Skeletal muscle tissue (tissue), 4 donors: ENCODE results near the gene PARK7. TPM values are rescaled to one million over a fixed set of nuclear protein-coding genes. Genes with fewer than 3 reads are reported as not detected.
A peak's percentile ranks its signal among the peaks of the same experiment; 100 is the strongest.

Experiments
- H3K27ac ChIP-seq: one replicate; pipeline ENCODE4 v1.7.0; 2013; ENCODE audit warnings: mild to moderate bottlenecking, low read depth, low read length, inconsistent platforms
- H3K27me3 ChIP-seq, 3 donors: one replicate each; pipeline ENCODE4 v1.7.0; 2013; ENCODE audit warnings: low read length in 3 of 3; ENCODE audit not compliant: control insufficient read depth in 3 of 3, insufficient read depth in 3 of 3
- H3K36me3 ChIP-seq, 3 donors: one replicate each; pipeline ENCODE4 v1.7.0; 2013; ENCODE audit warnings: low read length in 3 of 3; ENCODE audit not compliant: control insufficient read depth in 3 of 3, insufficient read depth in 3 of 3
- H3K4me1 ChIP-seq, 3 donors: one replicate each; pipeline ENCODE4 v1.7.0; 2013; ENCODE audit warnings: low read length in 3 of 3, mild to moderate bottlenecking in 3 of 3; ENCODE audit not compliant: control insufficient read depth in 3 of 3, insufficient read depth in 3 of 3
- H3K4me3 ChIP-seq, 3 donors: one replicate each; pipeline ENCODE4 v1.7.0; 2013; ENCODE audit warnings: low read length in 3 of 3
- H3K9ac ChIP-seq, 3 donors: one replicate each; pipeline ENCODE4 v1.7.0; 2013; ENCODE audit warnings: low read length in 3 of 3, mild to moderate bottlenecking in 3 of 3, moderate library complexity in 2 of 3, low read depth in 1 of 3
- H3K9me3 ChIP-seq, 3 donors: one replicate each; pipeline ENCODE4 v1.7.0; 2013; ENCODE audit warnings: low read length in 3 of 3; ENCODE audit not compliant: control insufficient read depth in 3 of 3
- total RNA-seq: library from RNA; depleted of rRNA; stranded (reverse); fragments of >200 nt; gene quantifications from one replicate; pipeline ENCODE4 v1.2.3, GENCODE V29; 2014
- donor health status: Osteomylitis.

The PARK7 gene
- total RNA-seq, 1 donor from 2014 or later = 261 TPM

GRCh38 chr1:8004803-8005573, 43.5 kb downstream of the PARK7 start:
- Histone ChIP-seq H3K4me3 (peak overlapping the region in 2 of 3 donors; percentile 51 to 56), H3K4me1 (peaks cover 24 to 36% (median 30%) of the 10 kb centered on the region in 3 donors), H3K27ac (peak overlapping the region; percentile 78), H3K9me3 (no peaks in the 10 kb centered on the region), H3K36me3 (no peaks in the 10 kb centered on the region), H3K9ac (peak overlapping the region; percentile 33 to 66 (median 34)), H3K27me3 (no peaks in the 10 kb centered on the region)

- no peak overlapping the region for H3K27ac ChIP-seq
- no peak overlapping the region for H3K4me3 ChIP-seq
- no peak overlapping the region for H3K9ac ChIP-seq
- H3K9me3 ChIP-seq = no peaks in the 10 kb centered on the region
- H3K27me3 ChIP-seq = no peaks in the 10 kb centered on the region
- peaks cover 0 to 2% (median 0%) of the 10 kb centered on the region in 3 donors for H3K36me3 ChIP-seq
- H3K4me1 ChIP-seq = peaks cover 33 to 49% (median 38%) of the 10 kb centered on the region in 3 donors
Measured at GRCh38 chr1:8006037-8006963, 44.8 kb downstream of the PARK7 start.

GRCh38 chr1:8009043-8010002, 47.8 kb downstream of the PARK7 start:
- peaks cover 38 to 57% (median 39%) of the 10 kb centered on the region in 3 donors for H3K4me1 ChIP-seq
- H3K9ac ChIP-seq = no peak overlapping the region
- no peaks in the 10 kb centered on the region for H3K27me3 ChIP-seq
- H3K36me3 ChIP-seq = peaks cover 8 to 19% (median 15%) of the 10 kb centered on the region in 3 donors
- no peak overlapping the region for H3K4me3 ChIP-seq
- H3K9me3 ChIP-seq = no peaks in the 10 kb centered on the region
- H3K27ac ChIP-seq = no peak overlapping the region

GRCh38 chr1:8010080-8010664, 48.7 kb downstream of the PARK7 start:
- Histone ChIP-seq H3K27me3 (no peaks in the 10 kb centered on the region), H3K4me3 (no peak overlapping the region), H3K4me1 (peaks cover 32 to 56% (median 35%) of the 10 kb centered on the region in 3 donors), H3K9ac (no peak overlapping the region), H3K27ac (no peak overlapping the region), H3K36me3 (peaks cover 11 to 22% (median 19%) of the 10 kb centered on the region in 3 donors), H3K9me3 (no peaks in the 10 kb centered on the region)

GRCh38 chr1:8011016-8011415, 49.5 kb downstream of the PARK7 start:
- Histone ChIP-seq H3K27me3 (no peaks in the 10 kb centered on the region), H3K4me1 (peaks cover 35 to 56% (median 37%) of the 10 kb centered on the region in 3 donors), H3K9ac (peak overlapping the region in 1 of 3 donors; percentile 3), H3K9me3 (no peaks in the 10 kb centered on the region), H3K27ac (peak overlapping the region; percentile 11), H3K4me3 (no peak overlapping the region), H3K36me3 (peaks cover 11 to 22% (median 19%) of the 10 kb centered on the region in 3 donors)

GRCh38 chr1:8011923-8012858, 50.7 kb downstream of the PARK7 start:
- no peak overlapping the region for H3K27ac ChIP-seq
- H3K9ac ChIP-seq = peak overlapping the region in 1 of 3 donors; percentile 19
- no peak overlapping the region for H3K4me3 ChIP-seq
- H3K4me1 ChIP-seq = peaks cover 36 to 57% (median 40%) of the 10 kb centered on the region in 3 donors
- no peaks in the 10 kb centered on the region for H3K9me3 ChIP-seq
- no peaks in the 10 kb centered on the region for H3K27me3 ChIP-seq
- peaks cover 11 to 22% (median 19%) of the 10 kb centered on the region in 3 donors for H3K36me3 ChIP-seq

GRCh38 chr1:8012955-8013354, 51.4 kb downstream of the PARK7 start:
- H3K27me3 ChIP-seq = no peaks in the 10 kb centered on the region
- peaks cover 11 to 22% (median 19%) of the 10 kb centered on the region in 3 donors for H3K36me3 ChIP-seq

GRCh38 chr1:8013399-8013798, 51.9 kb downstream of the PARK7 start:
- Histone ChIP-seq H3K9me3 (no peaks in the 10 kb centered on the region), H3K36me3 (peaks cover 11 to 22% (median 19%) of the 10 kb centered on the region in 3 donors), H3K4me1 (peaks cover 45 to 65% (median 46%) of the 10 kb centered on the region in 3 donors), H3K27ac (no peak overlapping the region), H3K9ac (peak overlapping the region in 1 of 3 donors; percentile 7), H3K27me3 (no peaks in the 10 kb centered on the region), H3K4me3 (no peak overlapping the region)

More at GRCh38 chr1:8012955-8013354, 51.4 kb downstream of the PARK7 start:
- Histone ChIP-seq H3K9me3 (no peaks in the 10 kb centered on the region), H3K4me3 (no peak overlapping the region), H3K4me1 (peaks cover 43 to 63% (median 44%) of the 10 kb centered on the region in 3 donors), H3K27ac (no peak overlapping the region), H3K9ac (no peak overlapping the region)
